H1 (cell line): ENCODE results near the gene EHD2. TPM values are rescaled to one million over a fixed set of nuclear protein-coding genes. Genes with fewer than 3 reads are reported as not detected.

Experiments used
- CTCF ChIA-PET: fragments of 300-600 bp; sonication (Branson Sonifier 250); formaldehyde crosslinking; loops from one replicate; lab custom pipeline; 2021; ENCODE audit not compliant: partially characterized antibody; lab: Charles Lee
- POLR2A ChIA-PET: fragments of 300-600 bp; sonication (Branson Sonifier 250); formaldehyde crosslinking; loops from one replicate; lab custom pipeline; 2021; ENCODE audit warnings: inconsistent platforms; ENCODE audit not compliant: partially characterized antibody; lab: Charles Lee
- DNase-seq, 2 experiments: peaks; one replicate each; pipeline versions ENCODE4 v3.0.0 to v3.0.0-alpha.2; 2010 to 2022; ENCODE audit warnings: low spot score in 2 of 2, low read depth in 1 of 2, mixed read lengths in 1 of 2
- FAIRE-seq: peaks from 2 replicates; lab custom pipeline; 2011; peaks lifted over from hg19 to GRCh38; lab: Jason Lieb, UNC
- H2AFZ ChIP-seq: 2 replicates; pipeline ENCODE4 v1.8.1; 2012; ENCODE audit warnings: low read length, inconsistent platforms
- H2AK5ac ChIP-seq: 2 replicates; pipeline ENCODE4 v1.6.1; 2013; ENCODE audit warnings: low read depth, low read length
- H2BK120ac ChIP-seq: replicated peaks from 2 replicates; pipeline ENCODE3; 2013; ENCODE audit warnings: low read depth, low read length, inconsistent platforms
- H2BK12ac ChIP-seq: 2 replicates; pipeline ENCODE4 v1.6.1; 2013; ENCODE audit warnings: low read depth, low read length
- H2BK15ac ChIP-seq: 2 replicates; pipeline ENCODE4 v1.6.1; 2013; ENCODE audit warnings: low read length
- H2BK20ac ChIP-seq: 2 replicates; pipeline ENCODE4 v1.6.1; 2013; ENCODE audit warnings: low read length
- H2BK5ac ChIP-seq: 2 replicates; pipeline ENCODE4 v1.6.1; 2013; ENCODE audit warnings: low read depth, low read length
- H3K14ac ChIP-seq: 2 replicates; pipeline ENCODE4 v1.6.1; 2013; ENCODE audit warnings: inconsistent platforms; ENCODE audit not compliant: insufficient read length
- H3K18ac ChIP-seq: 2 replicates; pipeline ENCODE4 v1.6.1; 2013; ENCODE audit warnings: low read length; ENCODE audit errors: extremely low read depth
- H3K23ac ChIP-seq: 2 replicates; pipeline ENCODE4 v1.6.1; 2013; ENCODE audit warnings: inconsistent platforms; ENCODE audit not compliant: insufficient read length
- H3K23me2 ChIP-seq: 2 replicates; pipeline ENCODE4 v1.6.1; 2013; ENCODE audit warnings: low read depth, low read length
- H3K27ac ChIP-seq: 2 replicates; pipeline ENCODE4 v1.6.1; 2011; ENCODE audit warnings: low read depth, low read length, inconsistent platforms
- H3K27me3 ChIP-seq, 4 experiments: replicated peaks in 1 of 4; 1 replicate in 1 of 4; 2 replicates in 3 of 4; pipeline versions ENCODE4 v1.6.1 to v1.8.1; 2011 to 2013; ENCODE audit warnings: low read length in 3 of 4, mild to moderate bottlenecking in 3 of 4, inconsistent platforms in 2 of 4, mixed read lengths in 2 of 4, moderate library complexity in 1 of 4; ENCODE audit not compliant: control insufficient read depth in 3 of 4, insufficient read depth in 3 of 4; ENCODE audit errors: extremely low read depth in 1 of 4
- H3K36me3 ChIP-seq, 4 experiments: 2 replicates each; pipeline versions ENCODE4 v1.6.1 to v1.8.1; 2011 to 2013; ENCODE audit warnings: mild to moderate bottlenecking in 4 of 4, low read length in 3 of 4, moderate library complexity in 2 of 4, control low read depth in 1 of 4, inconsistent platforms in 1 of 4; ENCODE audit not compliant: insufficient read depth in 4 of 4, control insufficient read depth in 2 of 4
- H3K4ac ChIP-seq: replicated peaks from 2 replicates; pipeline ENCODE3; 2013; ENCODE audit warnings: low read length, low read depth, mixed read lengths, inconsistent platforms; ENCODE audit not compliant: insufficient read length
- H3K4me1 ChIP-seq, 4 experiments: replicated peaks in 1 of 4; 1 replicate in 1 of 4; 2 replicates in 3 of 4; pipeline versions ENCODE4 v1.6.1 to v1.8.1; 2011 to 2013; ENCODE audit warnings: low read length in 3 of 4, inconsistent platforms in 2 of 4, mixed read lengths in 1 of 4; ENCODE audit not compliant: insufficient read depth in 4 of 4, control insufficient read depth in 3 of 4
- H3K4me2 ChIP-seq, 2 experiments: 2 replicates each; pipeline versions ENCODE4 v1.6.1 to v1.8.1; 2011 to 2013; ENCODE audit warnings: low read depth in 2 of 2, low read length in 2 of 2, control low read depth in 1 of 2, inconsistent platforms in 1 of 2, mild to moderate bottlenecking in 1 of 2; ENCODE audit not compliant: insufficient read depth in 1 of 2
- H3K4me3 ChIP-seq, 4 experiments: fragments of 200-600, 300-600 bp in 1 of 4; sonication (generic), shearing (Covaris generic), sonication (Bioruptor Twin) in 1 of 4; 2 replicates each; pipeline versions ENCODE4 v1.5.1 to v1.8.1; 2011 to 2016; ENCODE audit warnings: low read length in 4 of 4, low read depth in 3 of 4, control low read depth in 2 of 4, inconsistent platforms in 2 of 4, mild to moderate bottlenecking in 2 of 4, mixed read lengths in 1 of 4, moderate library complexity in 1 of 4; ENCODE audit not compliant: insufficient read depth in 2 of 4; ENCODE audit errors: extremely low read depth in 1 of 4
- H3K56ac ChIP-seq: replicated peaks from 2 replicates; pipeline ENCODE3; 2013; ENCODE audit warnings: low read depth, mild to moderate bottlenecking, mixed read lengths, low read length, inconsistent platforms; ENCODE audit not compliant: insufficient read length
- H3K79me1 ChIP-seq: 2 replicates; pipeline ENCODE4 v1.6.1; 2013; ENCODE audit warnings: low read depth, low read length, control low read depth
- H3K79me2 ChIP-seq, 2 experiments: 2 replicates each; pipeline versions ENCODE4 v1.6.1 to v1.8.1; 2012 to 2013; ENCODE audit warnings: low read length in 2 of 2, mild to moderate bottlenecking in 2 of 2, inconsistent platforms in 1 of 2; ENCODE audit not compliant: insufficient read depth in 2 of 2, control insufficient read depth in 1 of 2
- H3K9ac ChIP-seq, 4 experiments: replicated peaks in 1 of 4; 1 replicate in 1 of 4; 2 replicates in 3 of 4; pipeline versions ENCODE4 v1.6.1 to v1.8.1; 2011 to 2013; ENCODE audit warnings: low read depth in 3 of 4, low read length in 3 of 4, control low read depth in 2 of 4, mild to moderate bottlenecking in 2 of 4, moderate library complexity in 2 of 4, inconsistent platforms in 1 of 4; ENCODE audit errors: extremely low read depth in 1 of 4
- H3K9me3 ChIP-seq, 2 experiments: 2 replicates each; pipeline versions ENCODE4 v1.6.1 to v1.8.1; 2012 to 2013; ENCODE audit warnings: mild to moderate bottlenecking in 2 of 2, moderate library complexity in 2 of 2, control low read depth in 1 of 2, inconsistent platforms in 1 of 2, low read depth in 1 of 2, low read length in 1 of 2, mixed read lengths in 1 of 2; ENCODE audit not compliant: insufficient read depth in 2 of 2
- H4K20me1 ChIP-seq, 2 experiments: replicated peaks in 1 of 2; 2 replicates each; pipeline versions ENCODE3 to v1.8.1; 2011 to 2013; ENCODE audit warnings: inconsistent platforms in 2 of 2, low read length in 2 of 2, mild to moderate bottlenecking in 1 of 2; ENCODE audit not compliant: insufficient read depth in 2 of 2, control insufficient read depth in 1 of 2
- H4K5ac ChIP-seq: 2 replicates; pipeline ENCODE4 v1.6.1; 2013; ENCODE audit warnings: low read length, low read depth, mixed read lengths, inconsistent platforms; ENCODE audit not compliant: insufficient read length
- H4K8ac ChIP-seq: 2 replicates; pipeline ENCODE4 v1.8.0; 2013; ENCODE audit warnings: mild to moderate bottlenecking, moderate library complexity, low read length, inconsistent platforms; ENCODE audit not compliant: insufficient read depth; ENCODE audit errors: extremely low read depth
- H4K91ac ChIP-seq: replicated peaks from 2 replicates; pipeline ENCODE3; 2013; ENCODE audit warnings: low read length, mixed read lengths, inconsistent platforms; ENCODE audit not compliant: insufficient read length
- BACH1 ChIP-seq: IDR thresholded peaks from 2 replicates; pipeline ENCODE4 v1.6.1; 2012; ENCODE audit warnings: low read length, improper control_type of control experiment
- CTBP2 ChIP-seq: IDR thresholded peaks from 2 replicates; pipeline ENCODE4 v1.7.0; 2011; ENCODE audit warnings: borderline replicate concordance, mild to moderate bottlenecking, moderate library complexity, mixed read lengths, low read length; ENCODE audit not compliant: insufficient read depth, insufficient read length
- POU5F1 ChIP-seq: IDR thresholded peaks from 2 replicates; pipeline ENCODE4 v1.6.1; 2011; ENCODE audit warnings: low read depth, mild to moderate bottlenecking, low read length, moderate library complexity
- SP4 ChIP-seq: IDR thresholded peaks from 2 replicates; pipeline ENCODE4 v1.6.1; 2012; ENCODE audit warnings: low read length, inconsistent platforms
- TAF1 ChIP-seq: IDR thresholded peaks from 2 replicates; pipeline ENCODE4 v1.6.1; 2011; ENCODE audit warnings: mild to moderate bottlenecking, low read depth, low read length
- TAF7 ChIP-seq: optimal IDR thresholded peaks from 2 replicates; pipeline ENCODE3; 2011; ENCODE audit warnings: low read depth, mild to moderate bottlenecking, inconsistent platforms, low read length, moderate library complexity, borderline replicate concordance
- TCF12 ChIP-seq: IDR thresholded peaks from 2 replicates; pipeline ENCODE4 v1.6.1; 2011; ENCODE audit warnings: low read depth, mild to moderate bottlenecking, low read length
- TEAD4 ChIP-seq: IDR thresholded peaks from 2 replicates; pipeline ENCODE4 v1.6.1; 2012; ENCODE audit warnings: low read depth, low read length, inconsistent platforms, mixed read lengths
- WGBS, 2 experiments: shearing (Covaris generic) in 1 of 2; methylation state at CpG; one replicate each; pipeline versions ENCODE4 v1.1.6 to v1.1.7; 2013 to 2015; ENCODE audit warnings: low lambda C conversion rate in 2 of 2, mixed read lengths in 2 of 2, inconsistent platforms in 1 of 2, low coverage in 1 of 2, missing lambda C conversion rate in 1 of 2; ENCODE audit not compliant: insufficient replicate concordance in 2 of 2, insufficient coverage in 1 of 2, insufficient read length in 1 of 2; ENCODE audit errors: extremely low coverage in 1 of 2, missing lambda C conversion rate in 1 of 2; 5-methylcytosine and 5-hydroxymethylcytosine counted together
- polyA plus RNA-seq, 7 experiments: library from polyadenylated mRNA; depleted of rRNA in 3 of 7; stranded (reverse) in 5 of 7; unstranded in 2 of 7; fragments of >200 nt in 5 of 7; fragments of 200-250 nt in 2 of 7; gene quantifications; 1 replicate in 5 of 7; 2 replicates in 1 of 7; 4 replicates in 1 of 7; pipeline versions ENCODE4 v1.2.1 to v1.2.3, GENCODE V29; 2011 to 2013; ENCODE audit warnings: missing spikeins in 2 of 7, mixed read lengths in 2 of 7
- total RNA-seq: library from RNA; stranded (reverse); fragmentation: NEBNext Ultra II Directional; extraction: Animal tissue kit (Norgen Biotek cat#: 25700); gene quantifications from 2 replicates; pipeline ENCODE4 v1.2.1, GENCODE V29; 2021
- TF ChIP-seq, protein P1 (sequence below): IDR thresholded peaks from 2 replicates; pipeline ENCODE4 v1.6.1; 2012; ENCODE audit warnings: low read length, inconsistent platforms
- TF ChIP-seq, protein P2 (sequence below): IDR thresholded peaks from 2 replicates; pipeline ENCODE4 v1.6.1; 2012; ENCODE audit warnings: inconsistent platforms
- TF ChIP-seq, protein P3 (sequence below): IDR thresholded peaks from 2 replicates; pipeline ENCODE4 v1.6.1; 2011; ENCODE audit warnings: low read depth, mild to moderate bottlenecking, low read length; ENCODE audit not compliant: insufficient read depth

Gene EHD2
- total and polyA plus RNA-seq, 2 of the 8 experiments (the other 6 are each of a cell fraction or from before 2014, with no cell fraction given): 4.5 to 14.3 TPM

DNA sequence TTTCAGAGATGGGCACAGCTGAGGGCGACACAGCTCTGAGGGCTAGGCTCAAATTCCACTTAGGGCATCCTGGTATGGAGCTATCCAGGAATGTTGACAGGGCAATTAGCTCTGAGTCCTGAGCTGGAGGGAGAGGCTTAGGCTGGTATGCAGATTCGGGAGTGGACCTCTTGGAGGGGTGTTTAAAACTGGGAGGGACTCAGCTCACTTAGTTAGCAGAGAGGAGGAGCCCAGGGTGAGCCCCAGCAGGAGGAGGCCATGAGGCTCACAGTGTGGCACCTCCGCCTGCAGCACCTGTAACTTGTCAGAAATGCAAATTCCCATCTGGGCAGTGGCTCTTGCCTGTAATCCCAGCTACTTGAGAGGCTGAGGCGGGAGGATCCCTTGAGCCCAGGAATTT is 21.9 kb downstream of the EHD2 start:
- H3K14ac ChIP-seq: no peak overlapping the region
- H3K18ac ChIP-seq: no peak overlapping the region
- H4K5ac ChIP-seq: no peak overlapping the region
- H3K36me3 ChIP-seq: no peaks in the 10 kb centered on the region; a peak in 1 of 8 replicates
- H3K9me3 ChIP-seq: no peaks in the 10 kb centered on the region
- no peaks in the 10 kb centered on the region for H4K20me1 ChIP-seq
- H3K23me2 ChIP-seq: no peaks in the 10 kb centered on the region
- H3K56ac ChIP-seq: no peak overlapping the region
- H3K4ac ChIP-seq: no peak overlapping the region
- no peaks in the 10 kb centered on the region; a peak in 1 of 7 replicates for H3K4me1 ChIP-seq
- POLR2A ChIA-PET: interaction anchor here (0.6 to 3.3 kb wide), 6 partner anchors 12 to 297 kb away, joined by 3 to 22 read pairs (median 4); partner anchors contain the start of gene NOP53
- 65% methylated on average over 4 of the region's 4 CpGs; no CpG with 5 or more reads in 1 of the 2 experiments for WGBS, 2 experiments
- no peaks in the 10 kb centered on the region for H3K79me2 ChIP-seq
- H2BK120ac ChIP-seq: no peak overlapping the region
- H2BK5ac ChIP-seq: no peak overlapping the region
- no peaks in the 10 kb centered on the region for H3K27me3 ChIP-seq
- H2BK20ac ChIP-seq: no peak overlapping the region
- H4K91ac ChIP-seq: no peak overlapping the region
- H3K4me2 ChIP-seq: no peak overlapping the region
- H3K4me3 ChIP-seq: no peak overlapping the region
- no peaks in the 10 kb centered on the region for H3K79me1 ChIP-seq
- H3K23ac ChIP-seq: no peak overlapping the region
- H2BK15ac ChIP-seq: no peak overlapping the region
- FAIRE-seq (no peak), DNase-seq (no peak)
- no peak overlapping the region for H3K27ac ChIP-seq
- H4K8ac ChIP-seq: no peak overlapping the region
- no peak overlapping the region for H2AFZ ChIP-seq
- CTCF ChIA-PET: interaction anchor here (0.6 to 15.9 kb wide), 7 partner anchors 20 to 343 kb away, joined by 3 to 143 read pairs (median 3); partner anchors contain the start of gene EHD2
- H2AK5ac ChIP-seq: no peak overlapping the region
- no peak overlapping the region for H3K9ac ChIP-seq
- H2BK12ac ChIP-seq: no peak overlapping the region
- TF ChIP-seq, protein P1, sequence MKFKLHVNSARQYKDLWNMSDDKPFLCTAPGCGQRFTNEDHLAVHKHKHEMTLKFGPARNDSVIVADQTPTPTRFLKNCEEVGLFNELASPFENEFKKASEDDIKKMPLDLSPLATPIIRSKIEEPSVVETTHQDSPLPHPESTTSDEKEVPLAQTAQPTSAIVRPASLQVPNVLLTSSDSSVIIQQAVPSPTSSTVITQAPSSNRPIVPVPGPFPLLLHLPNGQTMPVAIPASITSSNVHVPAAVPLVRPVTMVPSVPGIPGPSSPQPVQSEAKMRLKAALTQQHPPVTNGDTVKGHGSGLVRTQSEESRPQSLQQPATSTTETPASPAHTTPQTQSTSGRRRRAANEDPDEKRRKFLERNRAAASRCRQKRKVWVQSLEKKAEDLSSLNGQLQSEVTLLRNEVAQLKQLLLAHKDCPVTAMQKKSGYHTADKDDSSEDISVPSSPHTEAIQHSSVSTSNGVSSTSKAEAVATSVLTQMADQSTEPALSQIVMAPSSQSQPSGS: no peak
- TF ChIP-seq TCF12 (0 out of 2 replicates have a peak, but pooled peaks have one; percentile 29), TAF7 (no peak), TAF1 (0 out of 2 replicates have a peak, but pooled peaks have one; percentile 23), BACH1 (0 out of 2 replicates have a peak, but pooled peaks have one; percentile 35), POU5F1 (no peak), CTBP2 (no peak), TEAD4 (peak; percentile 77; the same call in 1 of the 2 replicates), SP4 (no peak)
- TF ChIP-seq, protein P2, sequence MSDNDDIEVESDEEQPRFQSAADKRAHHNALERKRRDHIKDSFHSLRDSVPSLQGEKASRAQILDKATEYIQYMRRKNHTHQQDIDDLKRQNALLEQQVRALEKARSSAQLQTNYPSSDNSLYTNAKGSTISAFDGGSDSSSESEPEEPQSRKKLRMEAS: 0 out of 2 replicates have a peak, but pooled peaks have one; percentile 28
- TF ChIP-seq, protein P3, sequence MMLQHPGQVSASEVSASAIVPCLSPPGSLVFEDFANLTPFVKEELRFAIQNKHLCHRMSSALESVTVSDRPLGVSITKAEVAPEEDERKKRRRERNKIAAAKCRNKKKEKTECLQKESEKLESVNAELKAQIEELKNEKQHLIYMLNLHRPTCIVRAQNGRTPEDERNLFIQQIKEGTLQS: no peak
